SK-N-SH treated with all-trans-retinoic acid at 6 μM for 48 hours (cell line): ENCODE measurements around the gene ACKR3.

Experiments
- ATAC-seq: fragments of 200-7000 bp; cut with Tn5 transposase; 3 replicates; pipeline ENCODE4 v1.9.1; 2020; ENCODE audit warnings: mild to moderate bottlenecking, moderate library complexity
- BACH2 ChIP-seq: fragments of 250-450 bp; sonication (Bioruptor Pico); IDR thresholded peaks from 2 replicates; pipeline ENCODE4 v1.9.0; 2021; ENCODE audit warnings: mild to moderate bottlenecking, borderline replicate concordance
- CSDC2 ChIP-seq: fragments of 250-450 bp; sonication (Bioruptor Pico); IDR thresholded peaks from 2 replicates; pipeline ENCODE4 v1.5.0; 2020; ENCODE audit warnings: mild to moderate bottlenecking, moderate library complexity
- ESRRG ChIP-seq: fragments of 250-450 bp; sonication (Bioruptor Pico); IDR thresholded peaks from 2 replicates; pipeline ENCODE4 v1.6.1; 2021; ENCODE audit warnings: mild to moderate bottlenecking
- GLIS3 ChIP-seq: fragments of 250-450 bp; sonication (Bioruptor Pico); IDR thresholded peaks from 2 replicates; pipeline ENCODE4 v1.5.0; 2020; ENCODE audit warnings: mild to moderate bottlenecking, moderate library complexity
- OSR1 ChIP-seq: fragments of 250-450 bp; sonication (Bioruptor Pico); IDR thresholded peaks from 2 replicates; pipeline ENCODE4 v1.8.0; 2022; ENCODE audit warnings: moderate library complexity, mild to moderate bottlenecking, inconsistent platforms
- PPARA ChIP-seq: fragments of 250-450 bp; sonication (Bioruptor Pico); IDR thresholded peaks from 2 replicates; pipeline ENCODE4 v1.5.0; 2020; ENCODE audit warnings: mild to moderate bottlenecking, borderline replicate concordance
- RARB ChIP-seq: fragments of 250-450 bp; sonication (Bioruptor Pico); IDR thresholded peaks from 2 replicates; pipeline ENCODE4 v1.8.0; 2021; ENCODE audit warnings: mild to moderate bottlenecking, moderate library complexity
- SNAI2 ChIP-seq: fragments of 250-450 bp; sonication (Bioruptor Pico); IDR thresholded peaks from 2 replicates; pipeline ENCODE4 v1.5.0; 2020; ENCODE audit warnings: mild to moderate bottlenecking, moderate library complexity
- TCF4 ChIP-seq: fragments of 250-450 bp; sonication (Bioruptor Pico); IDR thresholded peaks from 2 replicates; pipeline ENCODE4 v1.8.0; 2021; ENCODE audit warnings: mild to moderate bottlenecking, moderate library complexity, borderline replicate concordance
- TOX ChIP-seq: fragments of 250-450 bp; sonication (Bioruptor Pico); IDR thresholded peaks from 2 replicates; pipeline ENCODE4 v1.8.0; 2021; ENCODE audit warnings: mild to moderate bottlenecking, moderate library complexity, borderline replicate concordance
- ZC3H10 ChIP-seq: fragments of 250-450 bp; sonication (Bioruptor Pico); IDR thresholded peaks from 2 replicates; pipeline ENCODE4 v1.5.1; 2021; ENCODE audit warnings: mild to moderate bottlenecking, moderate library complexity
- ZFP3 ChIP-seq: fragments of 250-450 bp; sonication (Bioruptor Pico); IDR thresholded peaks from 2 replicates; pipeline ENCODE4 v1.5.0; 2020; ENCODE audit warnings: mild to moderate bottlenecking, moderate library complexity
- ZFP30 ChIP-seq: fragments of 450-650 bp; formaldehyde crosslinking; IDR thresholded peaks from 2 replicates; pipeline ENCODE4 v1.5.0; 2022; ENCODE audit warnings: mild to moderate bottlenecking, moderate library complexity
- ZNF565 ChIP-seq: fragments of 450-650 bp; formaldehyde crosslinking; conservative IDR thresholded peaks from 2 replicates; pipeline ENCODE4 v1.5.0; 2020; ENCODE audit warnings: low read depth, mild to moderate bottlenecking, moderate library complexity
- ZNF8 ChIP-seq: fragments of 450-650 bp; formaldehyde crosslinking; IDR thresholded peaks from 2 replicates; pipeline ENCODE4 v1.5.0; 2020; ENCODE audit warnings: mild to moderate bottlenecking, moderate library complexity
- TF ChIP-seq, protein P1 (sequence below): fragments of 250-450 bp; sonication (Bioruptor Pico); IDR thresholded peaks from 2 replicates; pipeline ENCODE4 v1.8.0; 2020; ENCODE audit warnings: mild to moderate bottlenecking, moderate library complexity, borderline replicate concordance
- TF ChIP-seq, protein P2 (sequence below): fragments of 250-450 bp; sonication (Bioruptor Pico); IDR thresholded peaks from 2 replicates; pipeline ENCODE4 v1.8.0; 2021; ENCODE audit warnings: low read depth, mild to moderate bottlenecking, moderate library complexity, borderline replicate concordance
- TF ChIP-seq, protein P3 (sequence below): fragments of 250-450 bp; sonication (Bioruptor Pico); IDR thresholded peaks from 2 replicates; pipeline ENCODE4 v1.5.1; 2020; ENCODE audit warnings: low read depth, mild to moderate bottlenecking, moderate library complexity
- TF ChIP-seq, protein P4 (sequence below): fragments of 250-450 bp; sonication (Bioruptor Pico); IDR thresholded peaks from 2 replicates; pipeline ENCODE4 v1.5.1; 2021; ENCODE audit warnings: mild to moderate bottlenecking, moderate library complexity
- TF ChIP-seq, protein P5 (sequence below): fragments of 250-450 bp; sonication (Bioruptor Pico); IDR thresholded peaks from 2 replicates; pipeline ENCODE4 v1.5.0; 2020; ENCODE audit warnings: mild to moderate bottlenecking, moderate library complexity

The ACKR3 gene

DNA sequence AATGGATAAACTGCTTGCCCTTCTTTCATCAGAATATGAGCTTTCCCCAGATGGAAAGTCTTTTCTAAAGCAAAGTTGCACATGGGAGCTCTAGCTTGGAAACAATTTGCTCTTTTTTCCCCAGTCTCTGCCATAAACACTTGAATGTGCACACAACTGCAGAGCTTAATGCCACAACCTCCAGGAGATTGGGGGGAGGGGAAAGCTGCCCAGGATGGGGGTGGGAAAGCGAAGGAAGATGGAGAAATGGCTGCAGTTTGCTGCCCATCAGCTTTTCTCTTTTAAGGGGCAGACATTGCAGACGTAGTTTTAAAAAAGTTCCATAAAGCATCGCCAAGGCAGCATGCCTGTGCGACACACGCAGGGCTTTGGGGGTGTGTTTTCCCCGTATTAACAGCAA lies 1.5 kb downstream of the ACKR3 start (continued):
- TF ChIP-seq, protein P1, sequence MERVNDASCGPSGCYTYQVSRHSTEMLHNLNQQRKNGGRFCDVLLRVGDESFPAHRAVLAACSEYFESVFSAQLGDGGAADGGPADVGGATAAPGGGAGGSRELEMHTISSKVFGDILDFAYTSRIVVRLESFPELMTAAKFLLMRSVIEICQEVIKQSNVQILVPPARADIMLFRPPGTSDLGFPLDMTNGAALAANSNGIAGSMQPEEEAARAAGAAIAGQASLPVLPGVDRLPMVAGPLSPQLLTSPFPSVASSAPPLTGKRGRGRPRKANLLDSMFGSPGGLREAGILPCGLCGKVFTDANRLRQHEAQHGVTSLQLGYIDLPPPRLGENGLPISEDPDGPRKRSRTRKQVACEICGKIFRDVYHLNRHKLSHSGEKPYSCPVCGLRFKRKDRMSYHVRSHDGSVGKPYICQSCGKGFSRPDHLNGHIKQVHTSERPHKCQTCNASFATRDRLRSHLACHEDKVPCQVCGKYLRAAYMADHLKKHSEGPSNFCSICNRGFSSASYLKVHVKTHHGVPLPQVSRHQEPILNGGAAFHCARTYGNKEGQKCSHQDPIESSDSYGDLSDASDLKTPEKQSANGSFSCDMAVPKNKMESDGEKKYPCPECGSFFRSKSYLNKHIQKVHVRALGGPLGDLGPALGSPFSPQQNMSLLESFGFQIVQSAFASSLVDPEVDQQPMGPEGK (CRISPR knock-in tag), result no peak
- TF ChIP-seq PPARA, result no peak
- TF ChIP-seq ZNF8 (CRISPR knock-in tag), result no peak
- no peak for TF ChIP-seq SNAI2
- no peak for TF ChIP-seq CSDC2 (CRISPR knock-in tag)
- no peak for TF ChIP-seq ZC3H10 (CRISPR knock-in tag)
- TF ChIP-seq, all 23 proteins: peak for 0

DNA sequence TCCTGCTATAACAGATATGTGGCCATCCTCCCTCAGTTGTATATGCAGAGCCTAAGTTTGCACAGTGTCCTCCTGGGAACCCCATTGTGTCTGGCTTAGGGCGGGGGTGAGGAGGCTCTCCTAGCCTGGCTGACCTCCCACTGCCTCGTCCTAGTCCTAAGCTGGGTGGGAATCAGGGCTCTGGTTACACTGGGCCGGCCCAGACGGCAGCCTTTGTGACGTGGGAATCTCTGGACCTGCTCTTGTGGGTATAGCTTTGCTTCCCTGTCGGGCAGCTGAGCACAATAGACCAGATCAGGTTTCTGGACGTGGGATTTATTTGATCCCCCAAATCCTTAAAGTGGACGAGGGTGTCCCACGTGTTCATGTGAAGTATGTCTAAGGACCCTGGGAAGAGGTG lies 2.9 kb downstream of the ACKR3 start:
- no peak for TF ChIP-seq CSDC2 (CRISPR knock-in tag)
- TF ChIP-seq ZFP3, result no peak
- TF ChIP-seq PPARA, result no peak
- no peak for TF ChIP-seq TCF4
- TF ChIP-seq ZNF565, result no peak
- TF ChIP-seq BACH2 (CRISPR knock-in tag), result no peak
- TF ChIP-seq, protein P2, sequence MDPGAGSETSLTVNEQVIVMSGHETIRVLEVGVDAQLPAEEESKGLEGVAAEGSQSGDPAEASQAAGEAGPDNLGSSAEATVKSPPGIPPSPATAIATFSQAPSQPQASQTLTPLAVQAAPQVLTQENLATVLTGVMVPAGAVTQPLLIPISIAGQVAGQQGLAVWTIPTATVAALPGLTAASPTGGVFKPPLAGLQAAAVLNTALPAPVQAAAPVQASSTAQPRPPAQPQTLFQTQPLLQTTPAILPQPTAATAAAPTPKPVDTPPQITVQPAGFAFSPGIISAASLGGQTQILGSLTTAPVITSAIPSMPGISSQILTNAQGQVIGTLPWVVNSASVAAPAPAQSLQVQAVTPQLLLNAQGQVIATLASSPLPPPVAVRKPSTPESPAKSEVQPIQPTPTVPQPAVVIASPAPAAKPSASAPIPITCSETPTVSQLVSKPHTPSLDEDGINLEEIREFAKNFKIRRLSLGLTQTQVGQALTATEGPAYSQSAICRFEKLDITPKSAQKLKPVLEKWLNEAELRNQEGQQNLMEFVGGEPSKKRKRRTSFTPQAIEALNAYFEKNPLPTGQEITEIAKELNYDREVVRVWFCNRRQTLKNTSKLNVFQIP (CRISPR knock-in tag), result no peak
- TF ChIP-seq, protein P3, sequence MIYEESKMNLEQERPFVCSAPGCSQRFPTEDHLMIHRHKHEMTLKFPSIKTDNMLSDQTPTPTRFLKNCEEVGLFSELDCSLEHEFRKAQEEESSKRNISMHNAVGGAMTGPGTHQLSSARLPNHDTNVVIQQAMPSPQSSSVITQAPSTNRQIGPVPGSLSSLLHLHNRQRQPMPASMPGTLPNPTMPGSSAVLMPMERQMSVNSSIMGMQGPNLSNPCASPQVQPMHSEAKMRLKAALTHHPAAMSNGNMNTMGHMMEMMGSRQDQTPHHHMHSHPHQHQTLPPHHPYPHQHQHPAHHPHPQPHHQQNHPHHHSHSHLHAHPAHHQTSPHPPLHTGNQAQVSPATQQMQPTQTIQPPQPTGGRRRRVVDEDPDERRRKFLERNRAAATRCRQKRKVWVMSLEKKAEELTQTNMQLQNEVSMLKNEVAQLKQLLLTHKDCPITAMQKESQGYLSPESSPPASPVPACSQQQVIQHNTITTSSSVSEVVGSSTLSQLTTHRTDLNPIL (CRISPR knock-in tag), result no peak
- TF ChIP-seq GLIS3, result no peak
- TF ChIP-seq ZFP30 (CRISPR knock-in tag), result no peak
- TF ChIP-seq ESRRG (CRISPR knock-in tag), result no peak
- TF ChIP-seq, all 23 proteins: peak for 0

DNA sequence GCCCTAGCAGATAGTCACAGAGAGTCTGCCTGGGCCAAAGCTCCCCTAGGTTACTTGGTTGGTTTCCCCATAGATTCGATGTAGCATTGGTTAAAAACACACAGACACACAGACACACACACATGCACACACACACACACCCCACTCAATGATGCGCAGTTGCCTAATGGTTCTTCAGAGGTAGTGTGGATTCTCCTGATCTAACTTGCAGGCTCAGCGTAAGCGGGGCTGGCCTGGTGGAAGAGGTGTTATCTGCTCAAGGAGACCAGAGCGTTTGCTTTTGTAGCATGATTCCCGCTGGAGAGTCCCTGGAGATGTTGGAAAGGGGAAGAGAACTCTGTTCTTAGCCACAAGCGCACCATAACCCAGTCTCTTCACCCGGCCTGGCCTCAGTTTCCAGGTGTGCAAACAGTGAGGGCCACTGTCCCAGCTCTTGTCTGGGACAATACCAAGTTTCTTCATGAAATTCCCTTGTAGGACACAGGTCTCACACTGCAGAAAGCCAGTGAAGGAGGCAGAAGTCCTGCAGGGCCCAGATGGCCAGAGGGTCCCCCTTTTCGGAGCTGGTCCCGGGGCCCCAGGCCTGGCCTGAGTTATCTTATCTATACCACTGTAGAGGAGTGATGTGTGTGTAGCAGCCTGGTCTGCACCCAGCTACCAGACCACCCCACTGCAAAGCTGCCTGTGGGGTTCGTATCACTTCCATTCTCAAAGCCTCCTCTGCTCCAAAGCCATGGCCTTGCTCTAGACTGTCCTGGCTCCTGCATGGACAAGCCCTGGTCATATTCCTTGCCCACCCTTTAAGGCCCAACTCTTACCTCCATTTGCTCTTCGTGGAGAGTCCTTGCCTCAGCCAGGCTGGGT lies 3.7 kb downstream of the ACKR3 start:
- TF ChIP-seq TOX (CRISPR knock-in tag) (no peak), ESRRG (CRISPR knock-in tag) (no peak), GLIS3 (no peak), OSR1 (no peak)
- TF ChIP-seq, protein P3 (CRISPR knock-in tag), result no peak
- no peak; the same call in 2 of the 3 replicates for ATAC-seq

More for the DNA sequence above, 2.9 kb downstream of the ACKR3 start:
- ATAC-seq, result no peak

GRCh38 chr2:236574000-236574399 lies 4.4 kb downstream of the ACKR3 start:
- TF ChIP-seq OSR1 (no peak), RARB (no peak), GLIS3 (no peak), ZFP3 (no peak)
- TF ChIP-seq, protein P3 (CRISPR knock-in tag), result no peak
- TF ChIP-seq, protein P2 (CRISPR knock-in tag), result no peak
- TF ChIP-seq, protein P4, sequence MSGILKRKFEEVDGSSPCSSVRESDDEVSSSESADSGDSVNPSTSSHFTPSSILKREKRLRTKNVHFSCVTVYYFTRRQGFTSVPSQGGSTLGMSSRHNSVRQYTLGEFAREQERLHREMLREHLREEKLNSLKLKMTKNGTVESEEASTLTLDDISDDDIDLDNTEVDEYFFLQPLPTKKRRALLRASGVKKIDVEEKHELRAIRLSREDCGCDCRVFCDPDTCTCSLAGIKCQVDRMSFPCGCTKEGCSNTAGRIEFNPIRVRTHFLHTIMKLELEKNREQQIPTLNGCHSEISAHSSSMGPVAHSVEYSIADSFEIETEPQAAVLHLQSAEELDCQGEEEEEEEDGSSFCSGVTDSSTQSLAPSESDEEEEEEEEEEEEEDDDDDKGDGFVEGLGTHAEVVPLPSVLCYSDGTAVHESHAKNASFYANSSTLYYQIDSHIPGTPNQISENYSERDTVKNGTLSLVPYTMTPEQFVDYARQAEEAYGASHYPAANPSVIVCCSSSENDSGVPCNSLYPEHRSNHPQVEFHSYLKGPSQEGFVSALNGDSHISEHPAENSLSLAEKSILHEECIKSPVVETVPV (CRISPR knock-in tag), result no peak
- TF ChIP-seq, protein P5, sequence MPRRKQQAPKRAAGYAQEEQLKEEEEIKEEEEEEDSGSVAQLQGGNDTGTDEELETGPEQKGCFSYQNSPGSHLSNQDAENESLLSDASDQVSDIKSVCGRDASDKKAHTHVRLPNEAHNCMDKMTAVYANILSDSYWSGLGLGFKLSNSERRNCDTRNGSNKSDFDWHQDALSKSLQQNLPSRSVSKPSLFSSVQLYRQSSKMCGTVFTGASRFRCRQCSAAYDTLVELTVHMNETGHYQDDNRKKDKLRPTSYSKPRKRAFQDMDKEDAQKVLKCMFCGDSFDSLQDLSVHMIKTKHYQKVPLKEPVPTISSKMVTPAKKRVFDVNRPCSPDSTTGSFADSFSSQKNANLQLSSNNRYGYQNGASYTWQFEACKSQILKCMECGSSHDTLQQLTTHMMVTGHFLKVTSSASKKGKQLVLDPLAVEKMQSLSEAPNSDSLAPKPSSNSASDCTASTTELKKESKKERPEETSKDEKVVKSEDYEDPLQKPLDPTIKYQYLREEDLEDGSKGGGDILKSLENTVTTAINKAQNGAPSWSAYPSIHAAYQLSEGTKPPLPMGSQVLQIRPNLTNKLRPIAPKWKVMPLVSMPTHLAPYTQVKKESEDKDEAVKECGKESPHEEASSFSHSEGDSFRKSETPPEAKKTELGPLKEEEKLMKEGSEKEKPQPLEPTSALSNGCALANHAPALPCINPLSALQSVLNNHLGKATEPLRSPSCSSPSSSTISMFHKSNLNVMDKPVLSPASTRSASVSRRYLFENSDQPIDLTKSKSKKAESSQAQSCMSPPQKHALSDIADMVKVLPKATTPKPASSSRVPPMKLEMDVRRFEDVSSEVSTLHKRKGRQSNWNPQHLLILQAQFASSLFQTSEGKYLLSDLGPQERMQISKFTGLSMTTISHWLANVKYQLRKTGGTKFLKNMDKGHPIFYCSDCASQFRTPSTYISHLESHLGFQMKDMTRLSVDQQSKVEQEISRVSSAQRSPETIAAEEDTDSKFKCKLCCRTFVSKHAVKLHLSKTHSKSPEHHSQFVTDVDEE (CRISPR knock-in tag), result no peak
- no peak for ATAC-seq
